H1 (cell line): ENCODE data around the gene POU2AF3. TPM values are rescaled to one million over a fixed set of nuclear protein-coding genes. Genes with fewer than 3 reads are reported as not detected.

Experiments
- CTCF ChIA-PET: fragments of 300-600 bp; sonication (Branson Sonifier 250); formaldehyde crosslinking; loops from one replicate; lab custom pipeline; 2021; ENCODE audit not compliant: partially characterized antibody; lab: Charles Lee
- POLR2A ChIA-PET: fragments of 300-600 bp; sonication (Branson Sonifier 250); formaldehyde crosslinking; loops from one replicate; lab custom pipeline; 2021; ENCODE audit warnings: inconsistent platforms; ENCODE audit not compliant: partially characterized antibody; lab: Charles Lee
- DNase-seq, 2 experiments: peaks; one replicate each; pipeline versions ENCODE4 v3.0.0 to v3.0.0-alpha.2; 2010 to 2022; ENCODE audit warnings: low spot score in 2 of 2, low read depth in 1 of 2, mixed read lengths in 1 of 2
- FAIRE-seq: peaks from 2 replicates; lab custom pipeline; 2011; peaks lifted over from hg19 to GRCh38; lab: Jason Lieb, UNC
- H2AFZ ChIP-seq: 2 replicates; pipeline ENCODE4 v1.8.1; 2012; ENCODE audit warnings: low read length, inconsistent platforms
- H2AK5ac ChIP-seq: 2 replicates; pipeline ENCODE4 v1.6.1; 2013; ENCODE audit warnings: low read depth, low read length
- H2BK120ac ChIP-seq: replicated peaks from 2 replicates; pipeline ENCODE3; 2013; ENCODE audit warnings: low read depth, low read length, inconsistent platforms
- H2BK12ac ChIP-seq: 2 replicates; pipeline ENCODE4 v1.6.1; 2013; ENCODE audit warnings: low read depth, low read length
- H2BK15ac ChIP-seq: 2 replicates; pipeline ENCODE4 v1.6.1; 2013; ENCODE audit warnings: low read length
- H2BK20ac ChIP-seq: 2 replicates; pipeline ENCODE4 v1.6.1; 2013; ENCODE audit warnings: low read length
- H2BK5ac ChIP-seq: 2 replicates; pipeline ENCODE4 v1.6.1; 2013; ENCODE audit warnings: low read depth, low read length
- H3K14ac ChIP-seq: 2 replicates; pipeline ENCODE4 v1.6.1; 2013; ENCODE audit warnings: inconsistent platforms; ENCODE audit not compliant: insufficient read length
- H3K18ac ChIP-seq: 2 replicates; pipeline ENCODE4 v1.6.1; 2013; ENCODE audit warnings: low read length; ENCODE audit errors: extremely low read depth
- H3K23ac ChIP-seq: 2 replicates; pipeline ENCODE4 v1.6.1; 2013; ENCODE audit warnings: inconsistent platforms; ENCODE audit not compliant: insufficient read length
- H3K23me2 ChIP-seq: 2 replicates; pipeline ENCODE4 v1.6.1; 2013; ENCODE audit warnings: low read depth, low read length
- H3K27ac ChIP-seq: 2 replicates; pipeline ENCODE4 v1.6.1; 2011; ENCODE audit warnings: low read depth, low read length, inconsistent platforms
- H3K27me3 ChIP-seq, 4 experiments: replicated peaks in 1 of 4; 1 replicate in 1 of 4; 2 replicates in 3 of 4; pipeline versions ENCODE4 v1.6.1 to v1.8.1; 2011 to 2013; ENCODE audit warnings: low read length in 3 of 4, mild to moderate bottlenecking in 3 of 4, inconsistent platforms in 2 of 4, mixed read lengths in 2 of 4, moderate library complexity in 1 of 4; ENCODE audit not compliant: control insufficient read depth in 3 of 4, insufficient read depth in 3 of 4; ENCODE audit errors: extremely low read depth in 1 of 4
- H3K36me3 ChIP-seq, 4 experiments: 2 replicates each; pipeline versions ENCODE4 v1.6.1 to v1.8.1; 2011 to 2013; ENCODE audit warnings: mild to moderate bottlenecking in 4 of 4, low read length in 3 of 4, moderate library complexity in 2 of 4, control low read depth in 1 of 4, inconsistent platforms in 1 of 4; ENCODE audit not compliant: insufficient read depth in 4 of 4, control insufficient read depth in 2 of 4
- H3K4ac ChIP-seq: replicated peaks from 2 replicates; pipeline ENCODE3; 2013; ENCODE audit warnings: low read length, low read depth, mixed read lengths, inconsistent platforms; ENCODE audit not compliant: insufficient read length
- H3K4me1 ChIP-seq, 4 experiments: replicated peaks in 1 of 4; 1 replicate in 1 of 4; 2 replicates in 3 of 4; pipeline versions ENCODE4 v1.6.1 to v1.8.1; 2011 to 2013; ENCODE audit warnings: low read length in 3 of 4, inconsistent platforms in 2 of 4, mixed read lengths in 1 of 4; ENCODE audit not compliant: insufficient read depth in 4 of 4, control insufficient read depth in 3 of 4
- H3K4me2 ChIP-seq, 2 experiments: 2 replicates each; pipeline versions ENCODE4 v1.6.1 to v1.8.1; 2011 to 2013; ENCODE audit warnings: low read depth in 2 of 2, low read length in 2 of 2, control low read depth in 1 of 2, inconsistent platforms in 1 of 2, mild to moderate bottlenecking in 1 of 2; ENCODE audit not compliant: insufficient read depth in 1 of 2
- H3K4me3 ChIP-seq, 4 experiments: fragments of 200-600, 300-600 bp in 1 of 4; sonication (generic), shearing (Covaris generic), sonication (Bioruptor Twin) in 1 of 4; 2 replicates each; pipeline versions ENCODE4 v1.5.1 to v1.8.1; 2011 to 2016; ENCODE audit warnings: low read length in 4 of 4, low read depth in 3 of 4, control low read depth in 2 of 4, inconsistent platforms in 2 of 4, mild to moderate bottlenecking in 2 of 4, mixed read lengths in 1 of 4, moderate library complexity in 1 of 4; ENCODE audit not compliant: insufficient read depth in 2 of 4; ENCODE audit errors: extremely low read depth in 1 of 4
- H3K56ac ChIP-seq: replicated peaks from 2 replicates; pipeline ENCODE3; 2013; ENCODE audit warnings: low read depth, mild to moderate bottlenecking, mixed read lengths, low read length, inconsistent platforms; ENCODE audit not compliant: insufficient read length
- H3K79me1 ChIP-seq: 2 replicates; pipeline ENCODE4 v1.6.1; 2013; ENCODE audit warnings: low read depth, low read length, control low read depth
- H3K79me2 ChIP-seq, 2 experiments: 2 replicates each; pipeline versions ENCODE4 v1.6.1 to v1.8.1; 2012 to 2013; ENCODE audit warnings: low read length in 2 of 2, mild to moderate bottlenecking in 2 of 2, inconsistent platforms in 1 of 2; ENCODE audit not compliant: insufficient read depth in 2 of 2, control insufficient read depth in 1 of 2
- H3K9ac ChIP-seq, 4 experiments: replicated peaks in 1 of 4; 1 replicate in 1 of 4; 2 replicates in 3 of 4; pipeline versions ENCODE4 v1.6.1 to v1.8.1; 2011 to 2013; ENCODE audit warnings: low read depth in 3 of 4, low read length in 3 of 4, control low read depth in 2 of 4, mild to moderate bottlenecking in 2 of 4, moderate library complexity in 2 of 4, inconsistent platforms in 1 of 4; ENCODE audit errors: extremely low read depth in 1 of 4
- H3K9me3 ChIP-seq, 2 experiments: 2 replicates each; pipeline versions ENCODE4 v1.6.1 to v1.8.1; 2012 to 2013; ENCODE audit warnings: mild to moderate bottlenecking in 2 of 2, moderate library complexity in 2 of 2, control low read depth in 1 of 2, inconsistent platforms in 1 of 2, low read depth in 1 of 2, low read length in 1 of 2, mixed read lengths in 1 of 2; ENCODE audit not compliant: insufficient read depth in 2 of 2
- H4K20me1 ChIP-seq, 2 experiments: replicated peaks in 1 of 2; 2 replicates each; pipeline versions ENCODE3 to v1.8.1; 2011 to 2013; ENCODE audit warnings: inconsistent platforms in 2 of 2, low read length in 2 of 2, mild to moderate bottlenecking in 1 of 2; ENCODE audit not compliant: insufficient read depth in 2 of 2, control insufficient read depth in 1 of 2
- H4K5ac ChIP-seq: 2 replicates; pipeline ENCODE4 v1.6.1; 2013; ENCODE audit warnings: low read length, low read depth, mixed read lengths, inconsistent platforms; ENCODE audit not compliant: insufficient read length
- H4K8ac ChIP-seq: 2 replicates; pipeline ENCODE4 v1.8.0; 2013; ENCODE audit warnings: mild to moderate bottlenecking, moderate library complexity, low read length, inconsistent platforms; ENCODE audit not compliant: insufficient read depth; ENCODE audit errors: extremely low read depth
- H4K91ac ChIP-seq: replicated peaks from 2 replicates; pipeline ENCODE3; 2013; ENCODE audit warnings: low read length, mixed read lengths, inconsistent platforms; ENCODE audit not compliant: insufficient read length
- MAFK ChIP-seq: IDR thresholded peaks from 2 replicates; pipeline ENCODE4 v1.6.1; 2012; ENCODE audit warnings: low read depth, mild to moderate bottlenecking, improper control_type of control experiment, low read length
- RXRA ChIP-seq: IDR thresholded peaks from 2 replicates; pipeline ENCODE4 v1.6.1; 2011; ENCODE audit warnings: low read depth, mild to moderate bottlenecking, low read length, moderate library complexity; ENCODE audit not compliant: insufficient read depth
- TAF1 ChIP-seq: IDR thresholded peaks from 2 replicates; pipeline ENCODE4 v1.6.1; 2011; ENCODE audit warnings: mild to moderate bottlenecking, low read depth, low read length
- TAF7 ChIP-seq: optimal IDR thresholded peaks from 2 replicates; pipeline ENCODE3; 2011; ENCODE audit warnings: low read depth, mild to moderate bottlenecking, inconsistent platforms, low read length, moderate library complexity, borderline replicate concordance
- WGBS, 2 experiments: shearing (Covaris generic) in 1 of 2; methylation state at CpG; one replicate each; pipeline versions ENCODE4 v1.1.6 to v1.1.7; 2013 to 2015; ENCODE audit warnings: low lambda C conversion rate in 2 of 2, mixed read lengths in 2 of 2, inconsistent platforms in 1 of 2, low coverage in 1 of 2, missing lambda C conversion rate in 1 of 2; ENCODE audit not compliant: insufficient replicate concordance in 2 of 2, insufficient coverage in 1 of 2, insufficient read length in 1 of 2; ENCODE audit errors: extremely low coverage in 1 of 2, missing lambda C conversion rate in 1 of 2; 5-methylcytosine and 5-hydroxymethylcytosine counted together
- polyA plus RNA-seq, 7 experiments: library from polyadenylated mRNA; depleted of rRNA in 3 of 7; stranded (reverse) in 5 of 7; unstranded in 2 of 7; fragments of >200 nt in 5 of 7; fragments of 200-250 nt in 2 of 7; gene quantifications; 1 replicate in 5 of 7; 2 replicates in 1 of 7; 4 replicates in 1 of 7; pipeline versions ENCODE4 v1.2.1 to v1.2.3, GENCODE V29; 2011 to 2013; ENCODE audit warnings: missing spikeins in 2 of 7, mixed read lengths in 2 of 7
- total RNA-seq: library from RNA; stranded (reverse); fragmentation: NEBNext Ultra II Directional; extraction: Animal tissue kit (Norgen Biotek cat#: 25700); gene quantifications from 2 replicates; pipeline ENCODE4 v1.2.1, GENCODE V29; 2021

The POU2AF3 gene
- total and polyA plus RNA-seq, 2 of the 8 experiments (the other 6 are each of a cell fraction or from before 2014, with no cell fraction given) = 1.2 to 5.7 TPM

DNA sequence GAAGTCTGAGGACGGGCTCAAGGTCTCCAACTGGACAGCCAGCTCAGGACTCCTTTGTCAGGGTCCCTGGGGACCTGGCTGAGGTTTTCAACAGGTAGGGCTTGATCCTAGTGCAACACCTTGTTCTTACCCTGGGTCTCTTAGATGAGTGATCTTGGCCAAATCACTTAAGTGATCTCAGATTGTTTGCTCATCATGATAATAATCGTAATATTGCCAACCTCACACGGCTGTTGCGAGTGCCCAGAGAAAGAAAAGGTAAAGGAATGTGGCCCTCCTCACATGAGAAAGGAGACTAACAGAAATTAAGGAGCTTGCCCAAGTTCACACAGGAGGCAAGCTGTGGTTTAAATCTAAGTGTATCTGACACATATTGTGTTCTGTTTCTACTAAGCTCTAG is 28.5 kb downstream of the POU2AF3 start:
- Histone ChIP-seq H3K4me3 (no peak overlapping the region), H3K9ac (no peak overlapping the region), H3K4me1 (peaks cover 0 to 4% (median 0%) of the 10 kb centered on the region in 4 experiments; a peak in 1 of 7 replicates), H3K79me2 (no peaks in the 10 kb centered on the region), H3K18ac (no peak overlapping the region), H3K4ac (no peak overlapping the region), H3K79me1 (no peaks in the 10 kb centered on the region), H3K56ac (no peak overlapping the region), H4K8ac (no peak overlapping the region), H3K23me2 (no peaks in the 10 kb centered on the region), H3K27me3 (no peaks in the 10 kb centered on the region), H3K14ac (no peak overlapping the region), H4K5ac (no peak overlapping the region), H4K91ac (no peak overlapping the region), H2BK20ac (no peak overlapping the region), H3K27ac (no peak overlapping the region), H2BK5ac (no peak overlapping the region), H3K9me3 (no peaks in the 10 kb centered on the region), H2AFZ (no peak overlapping the region), H4K20me1 (no peaks in the 10 kb centered on the region), H3K23ac (no peak overlapping the region), H3K36me3 (no peaks in the 10 kb centered on the region), H2BK120ac (no peak overlapping the region), H2AK5ac (no peak overlapping the region), H3K4me2 (no peak overlapping the region), H2BK12ac (no peak overlapping the region), H2BK15ac (no peak overlapping the region)
- FAIRE-seq (no peak), DNase-seq (no peak)
- TF ChIP-seq TAF7 = no peak
- TF ChIP-seq RXRA = no peak
- TF ChIP-seq TAF1 = no peak
- no peak for TF ChIP-seq MAFK
- 58% methylated on average over 4 of the region's 4 CpGs; no CpG with 5 or more reads in 1 of the 2 experiments for WGBS, 2 experiments
- ChIA-PET CTCF (interaction anchor here (1.0 to 1.6 kb wide), 6 partner anchors 23 to 102 kb away, joined by 3 to 6 read pairs (median 4); no protein-coding TSS in a partner anchor), POLR2A (no interaction called here)
